Measurements from ENCODE around the gene SKAP2.
A peak's percentile ranks its signal among the peaks of the same experiment; 100 is the strongest.

Gene SKAP2

GRCh38 chr7:26688936-26689506 is 175.4 kb downstream of the SKAP2 start:
- Mint-ChIP-seq H3K36me3 (peaks cover 3 to 4% of the 10 kb centered on the region in 2 donors), H3K27me3 (no peaks in the 10 kb centered on the region), H3K4me1 (peaks cover 17 to 29% of the 10 kb centered on the region in 2 donors), H3K9me3 (no peaks in the 10 kb centered on the region), H3K27ac (no peak overlapping the region), H3K4me3 (no peak overlapping the region)
- DNase-seq: no peak
- ATAC-seq (replicated peaks): peak; percentile 65 to 67

DNA sequence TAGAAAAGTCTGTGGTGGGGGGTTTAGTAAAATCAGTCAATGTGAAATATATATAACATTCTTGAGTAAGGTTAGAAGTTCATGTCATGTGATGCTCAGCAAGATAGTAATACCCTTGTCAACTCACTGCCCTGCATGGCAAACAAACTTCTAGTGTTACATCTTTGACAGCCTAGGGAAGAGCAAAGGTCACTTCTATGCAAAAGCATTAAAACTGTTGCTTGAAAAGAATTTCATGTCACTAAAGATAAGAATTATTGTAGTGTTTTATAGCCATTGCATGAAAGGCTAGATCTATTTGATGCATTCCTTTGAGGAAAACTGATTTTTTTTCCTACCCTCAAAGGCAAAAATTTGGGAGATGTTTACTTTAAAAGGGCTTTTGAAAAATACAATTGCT is 176.0 kb downstream of the SKAP2 start:
- Mint-ChIP-seq H3K36me3 (peaks cover 3 to 5% of the 10 kb centered on the region in 2 donors), H3K27me3 (no peaks in the 10 kb centered on the region), H3K27ac (no peak overlapping the region), H3K4me1 (peaks cover 17 to 29% of the 10 kb centered on the region in 2 donors), H3K9me3 (no peaks in the 10 kb centered on the region), H3K4me3 (no peak overlapping the region)
- DNase-seq (no peak), ATAC-seq (replicated peaks) (no peak)

DNA sequence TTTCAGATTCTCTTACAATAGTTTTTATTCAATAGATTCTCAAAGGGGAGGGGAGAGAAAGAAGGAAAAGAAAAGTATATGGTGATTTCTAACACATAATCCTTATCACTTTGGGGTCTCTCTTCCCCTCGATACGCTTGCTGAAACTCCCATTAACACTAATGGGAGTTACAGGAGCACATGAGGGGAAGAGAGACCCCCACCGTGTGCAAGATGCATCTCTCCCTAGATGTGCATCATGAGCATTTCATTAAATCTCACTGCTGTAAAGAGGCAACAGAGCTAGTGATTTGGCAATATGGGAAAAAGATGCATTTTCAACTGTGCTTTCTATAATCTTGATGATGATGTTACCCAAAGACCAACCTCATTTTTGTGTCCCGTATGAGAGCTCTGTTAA is 177.4 kb downstream of the SKAP2 start:
- Mint-ChIP-seq H3K9me3 (no peaks in the 10 kb centered on the region), H3K4me1 (peaks cover 17 to 28% of the 10 kb centered on the region in 2 donors), H3K36me3 (peaks cover 5 to 7% of the 10 kb centered on the region in 2 donors), H3K4me3 (no peak overlapping the region), H3K27ac (no peak overlapping the region), H3K27me3 (no peaks in the 10 kb centered on the region)
- DNase-seq: no peak
- no peak for ATAC-seq (replicated peaks)

- peaks cover 12 to 23% of the 10 kb centered on the region in 2 donors for H3K4me1 Mint-ChIP-seq
- no peak overlapping the region for H3K4me3 Mint-ChIP-seq
- no peaks in the 10 kb centered on the region for H3K9me3 Mint-ChIP-seq
- peaks cover 4 to 5% of the 10 kb centered on the region in 2 donors for H3K36me3 Mint-ChIP-seq
- H3K27me3 Mint-ChIP-seq: no peaks in the 10 kb centered on the region
- H3K27ac Mint-ChIP-seq: no peak overlapping the region
- no peak for ATAC-seq (replicated peaks)
- DNase-seq: no peak
Observed at GRCh38 chr7:26686448-26686981, 177.9 kb downstream of the SKAP2 start.

GRCh38 chr7:26685606-26686005 is 178.8 kb downstream of the SKAP2 start:
- Mint-ChIP-seq H3K4me3 (no peak overlapping the region), H3K27me3 (no peaks in the 10 kb centered on the region), H3K9me3 (no peaks in the 10 kb centered on the region), H3K27ac (no peak overlapping the region), H3K36me3 (peaks cover 5% of the 10 kb centered on the region in 2 donors), H3K4me1 (peaks cover 10 to 21% of the 10 kb centered on the region in 2 donors)
- ATAC-seq (replicated peaks) (no peak), DNase-seq (no peak)

DNA sequence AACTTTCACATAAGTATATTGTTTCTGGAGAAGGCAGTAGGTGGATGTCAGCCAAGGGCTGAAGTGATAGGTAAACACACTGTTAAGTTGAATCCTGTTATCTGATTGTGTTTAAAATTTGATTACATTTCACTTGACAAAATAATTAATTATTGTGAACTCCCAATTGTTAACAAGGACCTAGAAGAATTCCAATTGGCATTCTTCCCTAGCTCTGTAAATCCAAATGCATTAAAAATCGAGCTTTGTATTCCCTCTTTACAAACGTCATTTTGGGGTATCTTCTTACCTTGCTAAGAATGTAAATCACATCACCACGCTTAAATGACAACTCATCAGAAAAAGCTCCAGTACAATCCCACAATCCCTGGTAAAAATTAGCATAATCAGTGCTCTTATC is 179.9 kb downstream of the SKAP2 start:
- H3K27ac Mint-ChIP-seq: no peak overlapping the region
- DNase-seq (no peak), ATAC-seq (replicated peaks) (no peak)
- no peak overlapping the region for H3K4me3 Mint-ChIP-seq
- no peaks in the 10 kb centered on the region for H3K9me3 Mint-ChIP-seq
- H3K27me3 Mint-ChIP-seq: no peaks in the 10 kb centered on the region
- H3K4me1 Mint-ChIP-seq: peaks cover 10 to 14% of the 10 kb centered on the region in 2 donors
- peaks cover 6 to 8% of the 10 kb centered on the region in 2 donors for H3K36me3 Mint-ChIP-seq

- ATAC-seq (replicated peaks) (no peak), DNase-seq (no peak)
- Mint-ChIP-seq H3K27ac (no peak overlapping the region), H3K4me3 (no peak overlapping the region), H3K36me3 (peaks cover 12% of the 10 kb centered on the region in 2 donors), H3K9me3 (no peaks in the 10 kb centered on the region), H3K4me1 (peaks cover 3 to 5% of the 10 kb centered on the region in 2 donors), H3K27me3 (no peaks in the 10 kb centered on the region)
Observed at GRCh38 chr7:26683277-26683676, 181.1 kb downstream of the SKAP2 start.

DNA sequence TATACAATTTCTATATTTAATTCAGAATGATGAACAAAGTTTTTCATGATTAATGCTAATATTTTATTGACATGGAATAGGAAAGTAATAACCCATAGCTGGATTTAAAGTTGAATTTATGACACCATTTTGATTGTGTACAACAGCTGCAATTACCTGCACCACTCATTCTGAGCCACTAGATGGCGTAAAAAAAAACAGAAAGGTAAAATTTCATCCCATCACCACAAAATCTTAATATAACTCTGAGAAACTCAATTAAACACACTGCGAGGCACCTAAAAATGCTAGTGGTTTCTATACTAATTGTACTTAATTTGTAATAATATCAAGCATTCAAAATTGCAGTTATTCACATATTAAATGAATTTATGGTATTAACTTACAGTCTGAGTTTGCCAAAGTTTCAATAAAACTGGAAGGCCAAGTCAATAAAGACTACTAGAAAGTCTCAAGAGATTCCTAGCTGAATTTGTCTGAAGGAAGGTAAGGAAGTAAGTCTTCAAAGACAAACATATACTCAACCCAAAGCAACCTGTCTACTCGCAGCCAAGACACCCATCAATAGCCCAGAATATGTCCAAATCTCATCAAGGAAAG is 182.5 kb downstream of the SKAP2 start:
- Mint-ChIP-seq H3K27me3 (no peaks in the 10 kb centered on the region), H3K4me3 (no peak overlapping the region)
- ATAC-seq (replicated peaks): no peak

GRCh38 chr7:26680587-26680986 is 183.8 kb downstream of the SKAP2 start:
- Mint-ChIP-seq H3K27ac (no peak overlapping the region), H3K9me3 (no peaks in the 10 kb centered on the region), H3K4me3 (no peak overlapping the region), H3K4me1 (peaks cover 0 to 3% of the 10 kb centered on the region in 2 donors), H3K36me3 (peaks cover 20 to 22% of the 10 kb centered on the region in 2 donors), H3K27me3 (no peaks in the 10 kb centered on the region)
- no peak for ATAC-seq (replicated peaks)
- DNase-seq: no peak

More for the DNA sequence above, 182.5 kb downstream of the SKAP2 start:
- Mint-ChIP-seq H3K27ac (no peak overlapping the region), H3K4me1 (peaks cover 0 to 3% of the 10 kb centered on the region in 2 donors), H3K36me3 (peaks cover 15 to 17% of the 10 kb centered on the region in 2 donors), H3K9me3 (no peaks in the 10 kb centered on the region)
- DNase-seq: no peak

DNA sequence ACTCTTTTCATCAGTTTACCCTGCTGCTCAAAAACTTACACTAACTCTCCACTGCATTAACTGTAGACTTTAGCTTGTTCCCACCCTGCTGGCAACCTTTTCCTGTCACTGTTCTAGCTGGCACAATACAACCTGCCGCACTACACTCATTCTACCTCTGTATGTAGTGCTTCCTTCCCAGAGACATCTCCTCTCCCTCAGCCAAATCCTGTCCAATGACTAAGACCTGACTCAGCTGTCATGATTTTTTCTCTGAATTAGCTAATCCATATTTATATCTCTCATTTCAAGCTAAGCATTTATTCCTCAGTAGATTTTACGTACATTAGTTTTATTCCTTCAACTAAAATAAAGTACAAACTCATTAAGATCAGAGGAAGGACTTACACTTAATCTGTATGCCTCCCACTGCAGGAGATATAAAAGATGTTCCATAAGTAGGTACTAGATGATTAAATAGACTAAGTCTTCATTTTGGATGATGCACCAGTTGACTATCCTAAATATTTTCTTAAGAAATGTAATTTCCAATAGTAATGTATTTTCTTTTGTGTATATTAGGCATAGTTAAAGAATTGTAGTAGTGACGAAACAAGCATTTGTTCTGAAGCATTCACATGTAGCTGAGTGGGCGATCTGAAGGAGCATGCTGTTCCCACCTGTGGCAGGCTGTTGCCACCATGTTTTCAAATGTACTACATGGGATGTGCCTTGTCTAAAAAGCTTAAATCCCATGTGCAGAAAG is 189.1 kb downstream of the SKAP2 start:
- DNase-seq (no peak), ATAC-seq (replicated peaks) (no peak)
- no peak overlapping the region for H3K27ac Mint-ChIP-seq
- no peak overlapping the region for H3K4me3 Mint-ChIP-seq
- no peaks in the 10 kb centered on the region for H3K27me3 Mint-ChIP-seq
- peaks cover 18 to 19% of the 10 kb centered on the region in 2 donors for H3K36me3 Mint-ChIP-seq
- H3K4me1 Mint-ChIP-seq: peaks cover 12 to 13% of the 10 kb centered on the region in 2 donors
- H3K9me3 Mint-ChIP-seq: no peaks in the 10 kb centered on the region

GRCh38 chr7:26673858-26674257 is 190.5 kb downstream of the SKAP2 start:
- H3K4me1 Mint-ChIP-seq: peaks cover 10 to 12% of the 10 kb centered on the region in 2 donors
- DNase-seq: no peak
- H3K27me3 Mint-ChIP-seq: no peaks in the 10 kb centered on the region
- H3K27ac Mint-ChIP-seq: no peak overlapping the region
- no peak overlapping the region for H3K4me3 Mint-ChIP-seq
- no peaks in the 10 kb centered on the region for H3K9me3 Mint-ChIP-seq
- peaks cover 12 to 15% of the 10 kb centered on the region in 2 donors for H3K36me3 Mint-ChIP-seq
- ATAC-seq (replicated peaks): no peak

DNA sequence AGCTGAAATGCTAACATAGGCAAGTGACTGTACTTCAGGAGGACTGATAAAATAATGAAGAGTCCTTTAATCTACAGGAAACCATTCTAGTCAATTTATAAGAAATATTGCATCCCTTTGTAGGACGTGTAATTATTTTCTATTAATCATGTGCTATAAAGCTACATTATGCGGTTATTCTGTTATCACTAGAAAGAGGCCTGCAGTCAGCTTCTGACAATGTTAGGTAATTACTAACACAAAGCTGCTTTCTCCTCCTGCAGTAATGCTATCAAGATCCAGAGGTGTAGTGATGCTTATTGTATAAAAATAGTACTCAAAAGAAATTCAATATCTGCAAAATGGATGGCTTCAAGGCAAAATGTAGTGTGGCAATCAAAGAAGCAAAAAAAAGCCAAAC is 191.1 kb downstream of the SKAP2 start:
- no peak for DNase-seq
- no peak for ATAC-seq (replicated peaks)
- Mint-ChIP-seq H3K36me3 (peaks cover 12 to 15% of the 10 kb centered on the region in 2 donors), H3K4me1 (peaks cover 10 to 12% of the 10 kb centered on the region in 2 donors), H3K27ac (no peak overlapping the region), H3K27me3 (no peaks in the 10 kb centered on the region), H3K9me3 (no peaks in the 10 kb centered on the region), H3K4me3 (no peak overlapping the region)

GRCh38 chr7:26670841-26671240 is 193.5 kb downstream of the SKAP2 start:
- Mint-ChIP-seq H3K4me1 (peaks cover 10 to 12% of the 10 kb centered on the region in 2 donors), H3K27ac (no peak overlapping the region), H3K4me3 (no peak overlapping the region), H3K36me3 (peaks cover 5 to 6% of the 10 kb centered on the region in 2 donors), H3K9me3 (no peaks in the 10 kb centered on the region), H3K27me3 (no peaks in the 10 kb centered on the region)
- DNase-seq (no peak), ATAC-seq (replicated peaks) (no peak)

DNA sequence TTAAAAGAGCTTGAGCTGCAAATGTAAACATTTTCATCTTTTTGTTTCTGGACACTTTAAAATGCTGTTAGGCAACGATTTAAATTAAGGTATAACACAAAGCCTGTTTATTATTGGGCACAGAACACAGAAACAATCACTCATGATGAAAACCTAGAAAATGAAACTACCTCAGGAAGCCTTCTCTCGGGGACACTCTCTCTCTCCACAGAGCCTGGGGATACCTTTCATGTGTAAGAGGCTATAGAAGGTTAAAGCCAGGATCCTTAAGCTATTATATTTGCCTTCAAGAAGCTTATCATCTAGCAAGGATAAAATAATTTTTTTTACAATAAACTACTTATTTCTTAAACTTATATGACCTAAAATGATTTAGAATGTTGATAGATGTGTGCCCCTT is 194.1 kb downstream of the SKAP2 start:
- H3K27ac Mint-ChIP-seq: no peak overlapping the region
- H3K4me3 Mint-ChIP-seq: no peak overlapping the region
- no peaks in the 10 kb centered on the region for H3K9me3 Mint-ChIP-seq
- no peaks in the 10 kb centered on the region for H3K27me3 Mint-ChIP-seq
- peaks cover 4 to 6% of the 10 kb centered on the region in 2 donors for H3K36me3 Mint-ChIP-seq
- DNase-seq (no peak), ATAC-seq (replicated peaks) (no peak)
- H3K4me1 Mint-ChIP-seq: peaks cover 9 to 14% of the 10 kb centered on the region in 2 donors

Data from stimulated activated naive B cell treated with anti-CD40 and anti-IgM and Interleukin-4, amounts not matched to agents 10 μg/mL and 1 μg/mL and 100 μg/mL, for 72 hours (primary cell).